ENCODE results near the gene GPBAR1. TPM values are rescaled to one million over a fixed set of nuclear protein-coding genes. Genes with fewer than 3 reads are reported as not detected.

GPBAR1 gene
- total RNA-seq (2022) (0.16 TPM in 1 of 2 replicates, not detected in the other), Bru-seq, nascent RNA (percentile 33 among the genes with signal in this experiment), BruChase-seq, experiment 1, labeled RNA remaining after a 6-hour chase (percentile 34 among the genes with signal in this experiment), BruChase-seq, experiment 2, labeled RNA remaining after a 2-hour chase (percentile 26 among the genes with signal in this experiment)
- long read RNA-seq = 0 reads

- peaks cover 37% of the 10 kb centered on the region for H3K36me3 Mint-ChIP-seq (ENCODE audit: insufficient read depth, unreplicated experiment)
Measured at GRCh38 chr2:218260742-218261422, at the start of gene GPBAR1. GPBAR1 (plus strand) TSS chr2:218261015; CDS start chr2:218262725, 1,710 bp downstream.

GRCh38 chr2:218214116-218214515 lies 46.7 kb upstream of the GPBAR1 start:
- peaks cover 7% of the 10 kb centered on the region for H3K36me3 Mint-ChIP-seq (ENCODE audit: insufficient read depth, unreplicated experiment)
- TF ChIP-seq CTCF (IDR thresholded peaks at IDR 0.05; ENCODE audit: unreplicated experiment) = no peak
- H3K27me3 Mint-ChIP-seq (ENCODE audit: insufficient read depth, unreplicated experiment) = no peaks in the 10 kb centered on the region
- H3K4me1 Mint-ChIP-seq (ENCODE audit: insufficient read depth, unreplicated experiment) = peaks cover 16% of the 10 kb centered on the region
- ChIA-PET POLR2A (no interaction called here), CTCF (no interaction called here)
- BruUV-seq (replicated peaks) = no TSS peak
- DNase-seq (ENCODE audit: unreplicated experiment) = no peak
- intact Hi-C loops (cut with micrococcal nuclease) = no loop called here
- no peak overlapping the region for H3K27ac Mint-ChIP-seq (ENCODE audit: low read depth, unreplicated experiment)
- peaks cover 10% of the 10 kb centered on the region for H3K9me3 Mint-ChIP-seq (ENCODE audit: unreplicated experiment)
- no peak overlapping the region for H3K4me3 Mint-ChIP-seq (ENCODE audit: unreplicated experiment)

More at GRCh38 chr2:218260742-218261422, at the start of gene GPBAR1:
- Mint-ChIP-seq H3K27me3 (ENCODE audit: insufficient read depth, unreplicated experiment) (no peaks in the 10 kb centered on the region), H3K4me1 (ENCODE audit: insufficient read depth, unreplicated experiment) (no peaks in the 10 kb centered on the region), H3K9me3 (ENCODE audit: unreplicated experiment) (no peaks in the 10 kb centered on the region), H3K27ac (ENCODE audit: low read depth, unreplicated experiment) (no peak within 1 kb of the TSS), H3K4me3 (ENCODE audit: unreplicated experiment) (no peak within 1 kb of the TSS)
- intact Hi-C loops (cut with micrococcal nuclease) = no loop called here
- ChIA-PET POLR2A (interaction anchor here (1.2 to 1.3 kb wide), 2 partner anchors 8 to 9 kb away, joined by 5 to 6 read pairs; partner anchors contain the start of genes AAMP and PNKD), CTCF (interaction anchor here (0.5 to 1.8 kb wide), 4 partner anchors 10 to 144 kb away, joined by 3 to 4 read pairs (median 3); no protein-coding TSS in a partner anchor)
- no peak for DNase-seq (ENCODE audit: unreplicated experiment)
- no peak for TF ChIP-seq CTCF (IDR thresholded peaks at IDR 0.05; ENCODE audit: unreplicated experiment)
- BruUV-seq (replicated peaks) = no TSS peak

GRCh38 chr2:218216336-218216673 lies 44.5 kb upstream of the GPBAR1 start:
- Mint-ChIP-seq H3K27ac (ENCODE audit: low read depth, unreplicated experiment) (peak overlapping the region; percentile 99), H3K27me3 (ENCODE audit: insufficient read depth, unreplicated experiment) (no peaks in the 10 kb centered on the region), H3K4me3 (ENCODE audit: unreplicated experiment) (peak overlapping the region; percentile 95), H3K36me3 (ENCODE audit: insufficient read depth, unreplicated experiment) (peaks cover 24% of the 10 kb centered on the region), H3K9me3 (ENCODE audit: unreplicated experiment) (no peaks in the 10 kb centered on the region), H3K4me1 (ENCODE audit: insufficient read depth, unreplicated experiment) (peaks cover 32% of the 10 kb centered on the region)
- ChIA-PET POLR2A (interaction anchor here (0.6 to 7.8 kb wide), 24 partner anchors 9 to 680 kb away, joined by 3 to 171 read pairs (median 4); partner anchors contain the start of genes AAMP, PNKD, TMBIM1 and ZNF142), CTCF (interaction anchor here (0.6 to 2.2 kb wide), 9 partner anchors 13 to 1613 kb away, joined by 3 to 13 read pairs (median 4); no protein-coding TSS in a partner anchor)
- intact Hi-C loops (cut with micrococcal nuclease) = loop anchor here (2.0 kb wide), 1 partner anchor 180 kb away; no protein-coding TSS in a partner anchor
- TSS peak; percentile 77 for BruUV-seq (replicated peaks)
- TF ChIP-seq CTCF (IDR thresholded peaks at IDR 0.05; ENCODE audit: unreplicated experiment) = no peak
- no peak for DNase-seq (ENCODE audit: unreplicated experiment)

Data from MCF 10A (cell line).